Limb (tissue), 2 donors: ENCODE measurements around the gene HSPA4L.

Source experiments
- DNase-seq, 2 donors: peaks; one replicate each; pipeline ENCODE4 v3.0.0-alpha.2; 2016; ENCODE audit errors: extremely low spot score in 2 of 2

The HSPA4L gene

GRCh38 chr4:127782275-127783025, at the start of gene HSPA4L:
HSPA4L (plus strand) TSS chr4:127782322; CDS start chr4:127782551, 229 bp downstream.
- peak in 1 of 2 donors; percentile 75 for DNase-seq

GRCh38 chr4:127732623-127733328, 49.3 kb upstream of the HSPA4L start:
- peak in 1 of 2 donors; percentile 50 for DNase-seq

DNA sequence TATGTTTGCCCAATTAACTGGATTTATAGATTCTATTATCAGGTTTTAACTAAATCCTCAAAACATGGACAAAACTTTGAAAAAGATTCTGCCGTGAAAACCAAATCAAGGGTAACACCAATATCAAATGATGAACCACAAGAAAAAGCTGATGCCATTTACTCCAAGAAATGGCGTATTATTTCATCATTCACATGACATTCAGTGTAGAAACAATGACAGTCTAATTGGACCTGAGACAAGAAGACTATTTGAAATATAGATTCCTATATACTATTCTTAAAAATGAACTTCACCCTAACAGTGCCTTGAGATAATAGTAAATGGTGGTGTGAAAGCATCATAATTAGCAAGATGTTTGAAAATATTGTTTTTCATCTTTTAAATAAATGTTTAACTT, 47.1 kb upstream of the HSPA4L start:
- DNase-seq: no peak

DNA sequence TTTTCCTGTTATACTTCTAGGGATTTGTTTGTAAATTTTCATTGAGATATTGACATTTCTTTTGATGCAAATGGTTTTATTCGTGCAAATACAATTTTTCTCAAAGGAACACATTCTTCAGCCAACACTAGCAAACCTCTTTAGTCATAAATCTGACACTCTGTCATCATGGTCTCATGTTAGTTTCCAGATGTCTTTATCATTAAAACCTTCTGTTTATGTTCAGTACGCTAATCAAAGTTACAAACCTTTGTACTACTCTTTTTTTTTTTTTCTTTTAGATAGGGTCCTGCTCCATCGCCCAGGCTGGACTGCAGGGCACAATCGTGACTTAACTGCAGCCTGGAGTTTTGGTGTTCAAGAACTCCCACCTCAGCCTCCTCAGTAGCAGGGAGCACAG, 44.8 kb upstream of the HSPA4L start:
- DNase-seq: peak in 1 of 2 donors; percentile 8

DNA sequence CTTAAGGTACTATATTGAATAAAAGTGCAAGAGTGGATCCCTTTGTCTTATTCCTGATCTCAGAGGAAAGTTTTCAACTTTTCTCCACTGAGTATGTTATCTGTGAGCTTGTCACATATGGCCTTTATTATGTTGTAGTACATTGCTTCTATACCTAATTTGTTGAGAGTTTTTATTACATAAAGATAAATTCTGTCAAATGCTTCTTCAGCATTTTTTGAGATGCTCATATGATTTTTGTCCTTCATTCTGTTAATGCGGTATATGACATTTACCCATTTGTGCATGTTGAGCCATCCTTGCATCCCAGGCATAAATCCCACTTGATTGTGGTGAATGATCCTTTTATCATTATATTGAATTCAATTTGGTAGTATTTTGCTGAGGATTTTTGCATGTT, 40.9 kb upstream of the HSPA4L start:
- no peak for DNase-seq

DNA sequence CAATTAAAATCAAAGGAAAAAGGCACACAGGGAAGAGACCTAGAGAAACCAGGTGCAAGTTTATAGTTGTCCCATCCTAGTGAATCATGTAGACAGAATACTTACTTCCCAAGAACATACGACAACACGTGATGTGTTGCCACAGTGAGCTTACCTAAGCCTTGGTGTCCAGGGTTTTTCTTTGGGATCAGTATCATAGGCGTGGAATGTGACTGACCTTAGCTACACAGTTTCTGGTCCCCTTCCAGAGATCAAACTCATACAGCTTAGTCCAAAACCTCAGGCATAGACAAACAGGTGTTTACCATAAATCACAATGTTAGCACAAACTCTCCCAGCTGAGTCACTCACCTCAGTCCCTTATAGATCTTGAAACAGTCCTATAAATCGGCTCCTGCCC, 34.2 kb upstream of the HSPA4L start:
- DNase-seq: no peak

DNA sequence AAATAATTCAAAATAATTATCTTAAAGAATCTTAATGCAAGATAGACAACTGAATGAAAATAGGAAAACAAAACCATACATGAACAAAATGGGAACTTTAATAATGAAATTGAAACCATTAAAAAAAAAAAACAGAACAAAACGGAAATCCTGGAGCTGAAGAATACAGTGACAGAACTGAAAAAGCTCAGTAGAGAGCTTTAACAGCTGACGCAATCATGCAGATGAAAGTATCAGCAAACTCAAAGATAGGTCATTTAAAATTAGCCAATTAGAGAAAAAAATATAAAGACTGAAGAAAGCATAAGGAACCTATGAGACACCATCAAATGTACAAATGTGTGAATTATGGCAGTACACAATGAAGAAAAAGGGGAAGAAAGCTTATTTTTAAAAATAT, 33.2 kb upstream of the HSPA4L start:
- no peak for DNase-seq

- DNase-seq: no peak
These were observed 25.2 kb upstream of the HSPA4L start for GRCh38 chr4:127756906-127757305.

DNA sequence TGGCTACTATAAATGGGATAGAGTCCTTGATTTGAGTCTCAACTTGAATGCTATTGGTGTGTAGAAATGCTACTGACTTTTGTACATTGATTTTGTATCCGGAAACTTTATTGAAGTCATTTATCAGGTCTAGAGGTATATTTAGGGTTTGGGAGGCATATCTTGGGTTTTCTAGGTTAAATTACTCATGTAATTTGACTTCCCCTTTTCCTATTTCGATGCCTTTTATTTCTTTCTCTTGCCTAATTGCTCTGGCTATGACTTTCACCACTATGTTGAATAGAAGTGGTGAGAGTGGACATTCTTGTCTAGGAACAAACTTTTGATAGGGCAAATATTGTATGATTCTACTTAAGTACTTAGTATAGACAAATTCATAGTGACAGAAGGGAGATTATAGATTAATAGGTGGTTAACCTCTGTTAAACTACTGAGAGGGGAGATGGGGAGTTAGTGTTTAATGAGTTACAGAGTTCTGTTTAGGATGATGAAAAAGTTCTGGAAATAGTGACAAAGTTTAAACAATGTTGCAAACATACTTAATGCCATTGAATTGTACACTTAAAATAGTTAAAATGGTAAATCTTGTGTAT, 22.8 kb upstream of the HSPA4L start:
- DNase-seq: no peak

- no peak for DNase-seq
These were observed 22.2 kb upstream of the HSPA4L start for GRCh38 chr4:127759893-127760292.

GRCh38 chr4:127771535-127772275, 10.4 kb upstream of the HSPA4L start:
- no peak for DNase-seq

DNA sequence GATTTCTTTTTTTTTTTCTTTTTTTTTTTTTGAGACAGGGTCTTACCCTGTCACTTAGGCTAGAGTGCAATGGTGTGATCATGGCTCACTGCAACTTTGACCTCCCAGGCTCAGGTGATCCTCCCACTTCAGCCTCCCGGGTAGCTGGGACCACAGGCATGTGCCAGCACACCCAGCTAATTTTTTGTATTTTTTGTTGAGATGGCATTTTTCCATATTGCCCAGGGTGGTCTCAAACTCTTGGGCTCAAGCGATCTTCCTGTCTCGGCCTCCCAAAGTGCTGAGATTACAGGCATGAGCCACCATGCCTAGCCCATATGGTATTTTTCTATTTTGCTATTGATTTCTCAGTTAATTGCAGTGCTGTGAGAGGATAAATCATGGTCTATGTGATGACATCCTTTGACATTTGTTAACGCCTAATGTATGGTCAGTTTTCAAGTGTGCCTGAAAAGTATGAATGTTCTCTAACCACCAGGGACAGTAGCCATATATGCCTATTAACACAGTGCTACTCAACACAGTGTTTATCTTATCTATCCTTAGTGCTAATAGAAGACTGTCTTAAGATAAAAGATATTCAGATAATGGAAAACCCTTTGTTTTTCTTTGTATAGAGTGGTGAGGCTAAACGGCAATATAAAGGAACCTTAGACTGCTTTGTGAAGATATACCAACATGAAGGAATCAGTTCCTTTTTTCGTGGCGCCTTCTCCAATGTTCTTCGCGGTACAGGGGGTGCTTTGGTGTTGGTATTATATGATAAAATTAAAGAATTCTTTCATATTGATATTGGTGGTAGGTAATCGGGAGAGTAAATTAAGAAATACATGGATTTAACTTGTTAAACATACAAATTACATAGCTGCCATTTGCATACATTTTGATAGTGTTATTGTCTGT, 9.1 kb upstream of the HSPA4L start:
- DNase-seq: no peak

- no peak for DNase-seq
These were observed 6.3 kb upstream of the HSPA4L start for GRCh38 chr4:127775843-127776242.

DNA sequence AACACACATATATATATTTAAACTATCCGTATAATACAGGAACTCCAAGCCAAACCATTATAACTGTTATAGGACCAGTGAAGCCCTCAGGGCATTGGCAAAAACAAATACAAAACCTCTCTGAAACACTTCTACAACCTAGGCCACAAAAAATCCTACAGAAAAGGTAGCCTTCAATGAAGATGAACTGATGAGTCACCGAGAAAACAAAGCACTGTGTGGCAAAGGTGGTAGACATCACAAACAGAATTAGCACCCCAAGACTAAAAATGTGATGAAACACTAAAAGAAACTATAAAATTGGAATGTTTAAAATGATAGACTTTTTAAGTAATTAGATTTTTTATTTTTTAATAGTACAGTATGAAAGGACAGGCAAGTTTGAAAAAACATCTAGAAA, 5.5 kb upstream of the HSPA4L start:
- no peak for DNase-seq

GRCh38 chr4:127777487-127777886, 4.6 kb upstream of the HSPA4L start:
- DNase-seq: no peak

DNA sequence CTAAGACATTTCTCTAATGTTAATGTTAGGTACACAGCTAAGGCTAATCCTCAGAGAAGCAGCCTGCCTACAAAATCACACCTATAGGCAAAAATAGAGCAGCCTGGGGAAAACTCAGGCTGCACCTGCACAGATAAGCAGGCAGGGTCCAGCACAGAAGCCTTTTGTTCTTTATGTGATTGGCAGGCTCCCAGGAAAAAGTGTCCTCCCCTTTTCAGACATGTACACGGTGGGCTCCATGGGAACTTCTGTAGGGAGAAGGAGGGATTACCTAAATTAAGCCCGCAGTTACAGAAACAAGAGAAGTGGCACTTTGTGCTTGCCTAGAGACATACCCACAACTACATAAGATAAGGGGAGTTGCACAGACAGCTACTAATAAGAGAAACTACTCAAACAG, 4.0 kb upstream of the HSPA4L start:
- no peak for DNase-seq

- DNase-seq: no peak
These were observed 1.5 kb upstream of the HSPA4L start for GRCh38 chr4:127780598-127780997.

- DNase-seq: no peak
These were observed 660 bp upstream of the HSPA4L start for GRCh38 chr4:127781300-127782024.

- peak; percentile 89 to 92 for DNase-seq
These were observed 172 bp upstream of the HSPA4L start for GRCh38 chr4:127782025-127782274.

DNA sequence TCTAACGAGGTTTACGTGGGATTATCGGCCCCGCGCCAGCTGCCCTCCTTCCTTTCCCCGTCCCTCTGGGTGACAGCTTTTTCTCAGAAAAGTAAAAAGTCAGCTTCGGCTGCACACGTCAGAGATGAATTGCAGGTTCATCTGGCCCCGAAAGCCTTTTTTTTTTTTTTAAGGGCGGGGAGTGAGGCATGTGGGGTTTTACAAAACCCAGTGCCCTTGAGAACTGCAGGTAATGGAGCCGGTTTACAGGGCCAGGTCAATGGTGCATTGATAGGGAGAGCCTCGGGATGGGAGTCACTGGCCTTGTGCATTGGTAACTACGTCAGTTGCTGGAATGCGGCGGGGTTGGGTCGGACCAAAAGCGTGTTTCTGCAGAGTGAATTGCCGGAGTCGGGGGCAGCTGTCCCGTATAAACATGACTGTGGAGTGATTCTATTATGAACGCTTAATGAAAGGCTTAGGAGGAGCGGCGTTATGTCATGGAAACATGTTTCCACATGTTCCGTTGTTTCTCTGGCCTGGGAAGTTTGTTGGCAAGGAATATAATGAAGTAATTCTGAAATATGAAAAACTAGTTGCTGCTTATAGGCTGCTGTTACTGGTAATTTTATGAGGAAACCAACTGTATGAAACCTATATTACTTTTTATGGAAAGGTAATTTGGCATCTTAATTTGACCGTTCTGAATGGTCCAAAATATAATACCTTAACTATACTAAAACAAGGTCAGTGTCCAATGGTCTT, 1.1 kb downstream of the HSPA4L start:
- peak; percentile 82 to 89 for DNase-seq
